Omental fat pad (tissue), 4 donors: ENCODE measurements around the gene TUBGCP6. TPM values are rescaled to one million over a fixed set of nuclear protein-coding genes. Genes with fewer than 3 reads are reported as not detected.

Experiments used
- ATAC-seq: fragments of 150-250 bp; one replicate; pipeline ENCODE4 v1.9.1; 2016; ENCODE audit warnings: mild to moderate bottlenecking, moderate library complexity; ENCODE audit not compliant: low FRiP score
- DNase-seq: peaks from one replicate; pipeline ENCODE4 v3.0.0-alpha.2; 2019; ENCODE audit warnings: low spot score
- total RNA-seq, 4 donors: library from RNA; depleted of rRNA; stranded (reverse); fragments of >200 nt; gene quantifications; one replicate each; pipeline ENCODE4 v1.1.0, GENCODE V29; 2016
- TF ChIP-seq, protein P1 (sequence below), 3 donors: fragments of 450-650 bp; IDR thresholded peaks; one replicate each; pipeline ENCODE4 v1.5.1; 2016 to 2017; ENCODE audit warnings: antibody characterized with exemption in 3 of 3, mild to moderate bottlenecking in 3 of 3, moderate library complexity in 2 of 3

Gene TUBGCP6
- total RNA-seq, 4 donors from 2014 or later: 32.7 to 52.2 (median 33.5) TPM

DNA sequence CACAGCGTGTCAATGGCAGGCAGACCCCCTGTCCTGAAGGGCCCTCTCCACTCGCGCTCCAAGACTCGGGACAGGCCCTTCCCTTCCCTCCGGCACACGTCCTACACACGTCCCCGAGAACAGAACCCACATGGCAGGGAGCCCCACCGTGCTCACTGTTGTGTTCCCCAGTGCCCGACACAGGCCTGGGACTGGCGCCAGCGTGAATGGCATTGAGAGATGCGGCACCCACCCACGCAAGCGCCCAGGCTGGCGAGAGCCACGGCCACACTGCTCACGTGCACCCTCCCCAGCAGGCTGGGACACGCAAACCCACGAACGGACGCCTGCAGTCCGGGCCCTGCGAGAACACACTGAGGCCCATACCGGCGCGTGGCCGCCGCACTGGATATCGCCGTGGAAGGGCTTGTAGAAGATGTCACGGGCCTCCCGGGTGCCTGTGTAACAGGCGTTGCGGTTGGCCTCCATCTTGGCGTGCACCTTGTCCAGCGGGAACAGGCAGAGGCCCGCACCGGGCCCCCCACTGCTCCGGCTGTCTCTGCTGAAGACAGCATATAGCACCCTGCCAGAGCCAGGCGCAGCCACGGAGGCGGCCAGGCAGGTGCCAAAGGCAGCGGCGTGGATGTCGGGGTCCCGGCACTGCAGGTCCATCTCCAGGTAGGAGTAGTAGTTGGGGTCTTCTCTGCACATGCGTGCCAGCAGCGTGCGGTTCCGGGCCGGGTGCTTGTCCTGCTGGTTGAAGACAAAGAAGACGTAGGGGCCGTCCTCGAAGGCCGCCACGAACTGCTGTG is 44.5 kb upstream of the TUBGCP6 start:
- ATAC-seq (no peak), DNase-seq (no peak)
- TF ChIP-seq, protein P1, sequence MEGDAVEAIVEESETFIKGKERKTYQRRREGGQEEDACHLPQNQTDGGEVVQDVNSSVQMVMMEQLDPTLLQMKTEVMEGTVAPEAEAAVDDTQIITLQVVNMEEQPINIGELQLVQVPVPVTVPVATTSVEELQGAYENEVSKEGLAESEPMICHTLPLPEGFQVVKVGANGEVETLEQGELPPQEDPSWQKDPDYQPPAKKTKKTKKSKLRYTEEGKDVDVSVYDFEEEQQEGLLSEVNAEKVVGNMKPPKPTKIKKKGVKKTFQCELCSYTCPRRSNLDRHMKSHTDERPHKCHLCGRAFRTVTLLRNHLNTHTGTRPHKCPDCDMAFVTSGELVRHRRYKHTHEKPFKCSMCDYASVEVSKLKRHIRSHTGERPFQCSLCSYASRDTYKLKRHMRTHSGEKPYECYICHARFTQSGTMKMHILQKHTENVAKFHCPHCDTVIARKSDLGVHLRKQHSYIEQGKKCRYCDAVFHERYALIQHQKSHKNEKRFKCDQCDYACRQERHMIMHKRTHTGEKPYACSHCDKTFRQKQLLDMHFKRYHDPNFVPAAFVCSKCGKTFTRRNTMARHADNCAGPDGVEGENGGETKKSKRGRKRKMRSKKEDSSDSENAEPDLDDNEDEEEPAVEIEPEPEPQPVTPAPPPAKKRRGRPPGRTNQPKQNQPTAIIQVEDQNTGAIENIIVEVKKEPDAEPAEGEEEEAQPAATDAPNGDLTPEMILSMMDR (IDR thresholded peaks at IDR 0.05): no peak

DNA sequence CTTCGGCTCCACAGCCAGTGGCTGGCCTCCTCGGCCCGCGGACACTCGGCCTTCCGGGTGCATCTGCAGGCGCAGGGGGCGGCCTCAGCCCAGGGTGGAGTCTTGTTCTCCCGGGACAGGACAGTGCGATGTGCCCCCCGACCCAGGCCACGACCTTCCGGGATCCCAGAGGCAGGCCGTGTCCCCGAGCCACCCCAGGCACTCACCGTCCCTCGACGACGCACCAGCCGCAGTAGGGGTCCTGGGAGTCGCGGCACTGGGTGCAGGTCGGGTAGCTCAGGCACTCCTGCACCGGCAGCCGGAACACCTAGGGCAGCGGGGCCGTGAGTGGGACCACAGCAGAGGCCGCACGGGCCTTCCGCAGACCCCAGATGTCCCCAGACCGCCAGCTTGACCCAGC is 42.9 kb upstream of the TUBGCP6 start:
- TF ChIP-seq, protein P1 (IDR thresholded peaks at IDR 0.05): no peak
- ATAC-seq (no peak), DNase-seq (no peak)

DNA sequence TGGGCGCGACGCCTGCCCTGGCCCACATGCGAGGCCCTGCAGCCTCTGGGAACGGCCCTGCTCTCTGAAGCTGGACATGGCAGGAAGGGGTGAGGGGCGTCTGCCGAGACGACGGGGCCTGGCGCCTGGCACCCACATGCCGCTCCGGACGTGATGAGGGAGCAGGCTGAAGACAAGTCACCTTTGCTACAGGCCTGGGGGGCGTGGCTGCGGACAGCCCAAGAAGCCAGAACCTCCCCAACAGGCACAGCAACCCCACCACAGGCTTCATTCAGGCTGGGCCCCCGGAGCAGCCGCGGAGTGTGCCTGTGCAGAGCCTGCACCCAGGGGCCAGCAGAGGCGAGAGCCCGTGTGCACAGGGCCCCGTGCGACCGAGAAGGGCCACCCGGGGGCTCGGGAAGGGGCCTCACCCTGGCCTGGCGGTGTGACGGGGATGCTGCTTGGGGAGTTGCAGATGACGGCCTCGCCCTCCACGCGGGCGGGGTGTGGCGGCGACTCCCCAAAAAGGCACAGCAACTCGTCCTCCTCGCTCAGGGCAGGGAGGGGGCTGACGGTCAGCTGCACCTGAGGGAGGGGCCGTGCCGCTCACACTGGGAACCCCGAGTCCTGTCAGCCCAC is 42.0 kb upstream of the TUBGCP6 start:
- no peak for ATAC-seq
- TF ChIP-seq, protein P1 (IDR thresholded peaks at IDR 0.05): no peak
- DNase-seq: no peak

DNA sequence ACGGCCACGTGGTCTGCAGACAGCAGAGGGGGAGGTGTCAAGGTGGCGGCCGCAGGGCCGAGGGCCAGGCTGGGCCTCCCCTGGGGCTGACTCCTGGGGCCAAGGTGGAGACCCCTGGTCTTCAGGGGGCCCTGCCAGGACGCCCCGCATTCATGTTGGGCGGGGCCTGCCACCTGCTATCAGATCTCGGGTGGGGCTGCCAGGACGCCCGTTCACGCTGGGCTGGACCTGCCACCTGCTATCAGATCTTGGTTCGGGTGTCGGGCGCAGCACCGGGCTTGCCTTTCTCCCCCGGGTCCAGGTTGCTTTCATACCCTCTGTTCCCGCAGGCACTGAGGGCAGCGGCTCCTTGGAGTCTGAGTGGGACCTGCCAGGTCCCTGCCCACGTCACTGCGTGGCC is 41.5 kb upstream of the TUBGCP6 start:
- TF ChIP-seq, protein P1 (IDR thresholded peaks at IDR 0.05): no peak
- DNase-seq: no peak
- ATAC-seq: no peak

DNA sequence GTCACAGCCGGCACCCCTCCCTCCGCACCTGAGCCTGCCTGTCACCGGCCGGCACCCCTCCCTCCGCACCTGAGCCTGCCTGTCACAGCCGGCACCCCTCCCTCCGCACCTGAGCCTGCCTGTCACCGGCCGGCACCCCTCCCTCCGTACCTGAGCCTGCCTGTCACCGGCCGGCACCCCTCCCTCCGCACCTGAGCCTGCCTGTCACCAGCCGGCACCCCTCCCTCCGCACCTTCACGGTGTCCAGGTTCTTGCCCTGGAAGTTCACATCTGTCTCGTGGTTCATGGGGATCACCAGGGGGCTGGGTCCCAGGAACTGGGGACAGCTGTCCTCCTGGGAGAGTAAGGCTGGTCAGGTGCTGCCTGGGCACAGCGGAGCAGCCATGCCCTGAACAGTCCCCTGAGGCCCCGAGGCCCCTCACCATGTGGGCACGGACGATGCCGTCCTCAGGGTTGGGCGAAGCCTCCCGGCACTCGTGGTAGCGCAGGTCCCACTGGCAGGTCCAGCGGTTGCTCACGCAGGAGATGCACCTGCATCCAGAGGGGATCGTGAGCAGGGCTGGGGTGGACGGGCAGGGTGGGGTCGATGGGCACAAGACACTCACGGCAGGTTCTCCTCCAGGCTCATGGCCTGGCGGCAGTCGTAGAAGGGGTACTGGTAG is 40.9 kb upstream of the TUBGCP6 start:
- ATAC-seq: no peak
- TF ChIP-seq, protein P1 (IDR thresholded peaks at IDR 0.05): no peak
- no peak for DNase-seq

DNA sequence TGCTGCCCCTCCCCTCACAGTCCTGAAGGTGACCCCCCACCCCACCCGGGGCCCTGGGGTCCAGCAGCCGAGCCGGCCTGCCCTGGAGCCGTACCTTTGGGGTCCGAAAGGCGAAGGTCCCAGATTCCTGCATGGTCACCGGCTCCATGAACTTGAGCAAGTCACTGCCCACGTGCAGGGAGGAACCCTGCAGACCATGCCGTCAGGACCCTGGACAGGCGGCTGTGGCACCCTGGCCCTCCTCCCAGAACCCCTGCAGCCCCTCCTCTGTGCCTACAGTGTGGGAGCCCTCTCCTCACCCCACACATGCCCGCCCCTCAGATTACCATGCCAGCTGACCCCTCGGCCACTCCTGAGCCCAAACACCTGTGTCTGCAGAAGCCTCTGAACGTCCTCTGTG is 39.7 kb upstream of the TUBGCP6 start:
- TF ChIP-seq, protein P1 (IDR thresholded peaks at IDR 0.05): no peak
- DNase-seq (no peak), ATAC-seq (no peak)
